WTC11 (cell line): ENCODE measurements around the gene ATP9A.

Source experiments
- GABPB1 ChIP-seq: sonication (generic); formaldehyde crosslinking; IDR thresholded peaks from 2 replicates; pipeline ENCODE4 v1.8.1; 2023; ENCODE audit warnings: mild to moderate bottlenecking, missing genetic modification reagents
- PRRX2 ChIP-seq: fragments of 250-450 bp; sonication (Bioruptor Pico); IDR thresholded peaks from 2 replicates; pipeline ENCODE4 v1.8.0; 2021; ENCODE audit warnings: mild to moderate bottlenecking
- TF ChIP-seq, protein P1 (sequence below): fragments of 200-600 bp; IDR thresholded peaks from 2 replicates; pipeline ENCODE4 v1.8.0; 2022; ENCODE audit warnings: antibody characterized with exemption
- TF ChIP-seq, protein P2 (sequence below): sonication (generic); formaldehyde crosslinking; IDR thresholded peaks from 2 replicates; pipeline ENCODE4 v1.8.1; 2023; ENCODE audit warnings: mild to moderate bottlenecking, missing genetic modification reagents, moderate library complexity
- TF ChIP-seq, protein P3 (sequence below): sonication (generic); formaldehyde crosslinking; IDR thresholded peaks from 2 replicates; pipeline ENCODE4 v1.8.1; 2023; ENCODE audit warnings: mild to moderate bottlenecking, missing genetic modification reagents, moderate library complexity

GRCh38 chr20:51625105-51625504, 143.1 kb downstream of the ATP9A start:
- TF ChIP-seq, protein P1, sequence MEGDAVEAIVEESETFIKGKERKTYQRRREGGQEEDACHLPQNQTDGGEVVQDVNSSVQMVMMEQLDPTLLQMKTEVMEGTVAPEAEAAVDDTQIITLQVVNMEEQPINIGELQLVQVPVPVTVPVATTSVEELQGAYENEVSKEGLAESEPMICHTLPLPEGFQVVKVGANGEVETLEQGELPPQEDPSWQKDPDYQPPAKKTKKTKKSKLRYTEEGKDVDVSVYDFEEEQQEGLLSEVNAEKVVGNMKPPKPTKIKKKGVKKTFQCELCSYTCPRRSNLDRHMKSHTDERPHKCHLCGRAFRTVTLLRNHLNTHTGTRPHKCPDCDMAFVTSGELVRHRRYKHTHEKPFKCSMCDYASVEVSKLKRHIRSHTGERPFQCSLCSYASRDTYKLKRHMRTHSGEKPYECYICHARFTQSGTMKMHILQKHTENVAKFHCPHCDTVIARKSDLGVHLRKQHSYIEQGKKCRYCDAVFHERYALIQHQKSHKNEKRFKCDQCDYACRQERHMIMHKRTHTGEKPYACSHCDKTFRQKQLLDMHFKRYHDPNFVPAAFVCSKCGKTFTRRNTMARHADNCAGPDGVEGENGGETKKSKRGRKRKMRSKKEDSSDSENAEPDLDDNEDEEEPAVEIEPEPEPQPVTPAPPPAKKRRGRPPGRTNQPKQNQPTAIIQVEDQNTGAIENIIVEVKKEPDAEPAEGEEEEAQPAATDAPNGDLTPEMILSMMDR = no peak
- TF ChIP-seq, protein P2, sequence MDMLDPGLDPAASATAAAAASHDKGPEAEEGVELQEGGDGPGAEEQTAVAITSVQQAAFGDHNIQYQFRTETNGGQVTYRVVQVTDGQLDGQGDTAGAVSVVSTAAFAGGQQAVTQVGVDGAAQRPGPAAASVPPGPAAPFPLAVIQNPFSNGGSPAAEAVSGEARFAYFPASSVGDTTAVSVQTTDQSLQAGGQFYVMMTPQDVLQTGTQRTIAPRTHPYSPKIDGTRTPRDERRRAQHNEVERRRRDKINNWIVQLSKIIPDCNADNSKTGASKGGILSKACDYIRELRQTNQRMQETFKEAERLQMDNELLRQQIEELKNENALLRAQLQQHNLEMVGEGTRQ (CRISPR knock-in tag) = no peak
- no peak for TF ChIP-seq GABPB1 (CRISPR knock-in tag)
- TF ChIP-seq, protein P3, sequence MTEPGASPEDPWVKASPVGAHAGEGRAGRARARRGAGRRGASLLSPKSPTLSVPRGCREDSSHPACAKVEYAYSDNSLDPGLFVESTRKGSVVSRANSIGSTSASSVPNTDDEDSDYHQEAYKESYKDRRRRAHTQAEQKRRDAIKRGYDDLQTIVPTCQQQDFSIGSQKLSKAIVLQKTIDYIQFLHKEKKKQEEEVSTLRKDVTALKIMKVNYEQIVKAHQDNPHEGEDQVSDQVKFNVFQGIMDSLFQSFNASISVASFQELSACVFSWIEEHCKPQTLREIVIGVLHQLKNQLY (CRISPR knock-in tag) = no peak
- no peak for TF ChIP-seq PRRX2 (CRISPR knock-in tag)
